HepG2 (cell line): ENCODE measurements around the gene RNASE4. TPM values are rescaled to one million over a fixed set of nuclear protein-coding genes. Genes with fewer than 3 reads are reported as not detected.

ENCODE experiments used
- ATAC-seq: fragments of 200-7000 bp; cut with Tn5 transposase; 3 replicates; pipeline ENCODE4 v1.9.1; 2020; ENCODE audit warnings: mild to moderate bottlenecking, moderate library complexity
- BruUV-seq: library from RNA; stranded (reverse); fragments of 400-500 nt; replicated peaks from 2 replicates; lab custom pipeline; 2021; lab: Mats Ljungman, UMichigan
- CTCF ChIA-PET: fragments of 300-600 bp; formaldehyde crosslinking; extraction: SDS; loops from one replicate; lab custom pipeline; 2021; ENCODE audit warnings: low total read pairs, inconsistent platforms, low intra/inter-chr PET ratio; lab: Yijun Ruan, JAX
- POLR2A ChIA-PET: fragments of 350-600 bp; sonication (Branson Sonifier 250); formaldehyde crosslinking; loops from one replicate; lab custom pipeline; 2020; ENCODE audit warnings: antibody characterized with exemption, inconsistent platforms; lab: Yijun Ruan, JAX
- DNase-seq: peaks from one replicate; pipeline ENCODE4 v3.0.0-alpha.2; 2015; ENCODE audit warnings: low spot score
- FAIRE-seq: peaks from 3 replicates; lab custom pipeline; 2011; peaks lifted over from hg19 to GRCh38; lab: Jason Lieb, UNC
- H2AFZ ChIP-seq: one replicate; pipeline ENCODE4 v1.6.1; 2011; ENCODE audit warnings: low read length, inconsistent platforms
- H3K27ac ChIP-seq: fragments of 300-600 bp; 3 replicates; pipeline ENCODE4 v1.8.0; 2011; ENCODE audit warnings: mixed run types, mild to moderate bottlenecking, mixed read lengths, low read length, inconsistent platforms; ENCODE audit not compliant: insufficient read depth; ENCODE audit errors: extremely low read length
- H3K27me3 ChIP-seq, 2 experiments: fragments of 200-600 bp in 1 of 2; 2 replicates in 1 of 2; 3 replicates in 1 of 2; pipeline versions ENCODE4 v1.6.0 to v1.8.0; 2011; ENCODE audit warnings: low read length in 2 of 2, mild to moderate bottlenecking in 2 of 2, moderate library complexity in 2 of 2, inconsistent platforms in 1 of 2; ENCODE audit not compliant: insufficient read depth in 2 of 2, control insufficient read depth in 1 of 2
- H3K36me3 ChIP-seq, 2 experiments: fragments of 200-600 bp in 1 of 2; replicated peaks in 1 of 2; 2 replicates in 1 of 2; 3 replicates in 1 of 2; pipeline versions ENCODE4 v1.5.1 to v1.8.0; 2011; ENCODE audit warnings: low read length in 2 of 2, inconsistent platforms in 1 of 2; ENCODE audit not compliant: insufficient read depth in 2 of 2, control insufficient read depth in 1 of 2
- H3K4me1 ChIP-seq: 2 replicates; pipeline ENCODE4 v1.5.1; 2012; ENCODE audit warnings: low read length, inconsistent platforms; ENCODE audit not compliant: insufficient read depth
- H3K4me2 ChIP-seq: 2 replicates; pipeline ENCODE4 v1.6.0; 2011; ENCODE audit warnings: low read depth, low read length, inconsistent platforms
- H3K4me3 ChIP-seq, 3 experiments: fragments of 200-600 bp in 1 of 3; sonication (generic), shearing (Covaris generic) in 1 of 3; replicated peaks in 1 of 3; 2 replicates each; pipeline ENCODE4 v1.5.1; 2011 to 2016; ENCODE audit warnings: low read length in 3 of 3, inconsistent platforms in 2 of 3, low read depth in 2 of 3, mild to moderate bottlenecking in 2 of 3, control low read depth in 1 of 3, mixed read lengths in 1 of 3; ENCODE audit not compliant: insufficient read depth in 1 of 3
- H3K79me2 ChIP-seq: one replicate; pipeline ENCODE4 v1.6.1; 2011; ENCODE audit warnings: low read length, inconsistent platforms; ENCODE audit not compliant: insufficient read depth
- H3K9ac ChIP-seq: 2 replicates; pipeline ENCODE4 v1.6.0; 2011; ENCODE audit warnings: mild to moderate bottlenecking, low read depth, low read length, inconsistent platforms; ENCODE audit not compliant: insufficient read depth
- H3K9me3 ChIP-seq: 2 replicates; pipeline ENCODE4 v1.5.1; 2012; ENCODE audit warnings: mild to moderate bottlenecking, low read length
- H4K20me1 ChIP-seq: 2 replicates; pipeline ENCODE4 v1.6.0; 2011; ENCODE audit warnings: inconsistent platforms, mild to moderate bottlenecking, low read length, moderate library complexity; ENCODE audit not compliant: insufficient read depth
- CENPT ChIP-seq: sonication (generic); formaldehyde crosslinking; IDR thresholded peaks from 2 replicates; pipeline ENCODE4 v1.8.0; 2022; ENCODE audit warnings: low read depth, mild to moderate bottlenecking, moderate library complexity, missing genetic modification reagents
- CHD2 ChIP-seq: IDR thresholded peaks from 2 replicates; pipeline ENCODE4 v1.6.1; 2011; ENCODE audit warnings: low read depth, low read length, improper control_type of control experiment
- DNMT3B ChIP-seq: conservative IDR thresholded peaks from 2 replicates; pipeline ENCODE4 v1.6.1; 2016; ENCODE audit warnings: missing biosample characterization, control low read depth
- HMGA1 ChIP-seq: sonication (generic); formaldehyde crosslinking; conservative IDR thresholded peaks from 2 replicates; pipeline ENCODE4 v1.4.0; 2020; ENCODE audit warnings: missing genetic modification reagents
- HNRNPK ChIP-seq: fragments of 200-400 bp; formaldehyde crosslinking; IDR thresholded peaks from 2 replicates; pipeline ENCODE4 v1.6.1; 2018; ENCODE audit warnings: low read length, low read depth, moderate library complexity, mild to moderate bottlenecking; ENCODE audit not compliant: poor library complexity, severe bottlenecking
- HOXA7 ChIP-seq: sonication (generic); formaldehyde crosslinking; IDR thresholded peaks from 2 replicates; pipeline ENCODE4 v1.8.1; 2022; ENCODE audit warnings: mild to moderate bottlenecking, missing genetic modification reagents, moderate library complexity
- KAT8 ChIP-seq: IDR thresholded peaks from 2 replicates; pipeline ENCODE4 v1.6.1; 2016; ENCODE audit warnings: missing genetic modification reagents, missing compliant biosample characterization
- MEIS2 ChIP-seq: sonication (generic); formaldehyde crosslinking; IDR thresholded peaks from 2 replicates; pipeline ENCODE4 v1.9.0; 2021; ENCODE audit warnings: mild to moderate bottlenecking, missing genetic modification reagents
- MZF1 ChIP-seq: sonication (generic); formaldehyde crosslinking; IDR thresholded peaks from 2 replicates; pipeline ENCODE4 v1.8.1; 2023; ENCODE audit warnings: mild to moderate bottlenecking, missing genetic modification reagents, borderline replicate concordance
- NR2F6 ChIP-seq, 2 experiments: IDR thresholded peaks; 2 replicates each; pipeline ENCODE4 v1.6.1; 2016; ENCODE audit warnings: antibody characterized with exemption in 1 of 2, mild to moderate bottlenecking in 1 of 2
- POLR2G ChIP-seq: fragments of 200-400 bp; formaldehyde crosslinking; IDR thresholded peaks from 2 replicates; pipeline ENCODE4 v1.6.1; 2018; ENCODE audit warnings: mild to moderate bottlenecking, low read depth, low read length, moderate library complexity
- REPIN1 ChIP-seq: sonication (generic); formaldehyde crosslinking; IDR thresholded peaks from 2 replicates; pipeline ENCODE4 v1.8.0; 2022; ENCODE audit warnings: missing genetic modification reagents, low read depth, mild to moderate bottlenecking, borderline replicate concordance
- XRCC5 ChIP-seq: fragments of 200-400 bp; formaldehyde crosslinking; optimal IDR thresholded peaks from 2 replicates; pipeline ENCODE3; 2017; ENCODE audit warnings: mild to moderate bottlenecking, low read length
- ZBTB42 ChIP-seq: sonication (generic); formaldehyde crosslinking; IDR thresholded peaks from 2 replicates; pipeline ENCODE4 v1.5.0; 2020; ENCODE audit warnings: mild to moderate bottlenecking, missing genetic modification reagents
- ZNF496 ChIP-seq: sonication (generic); formaldehyde crosslinking; IDR thresholded peaks from 2 replicates; pipeline ENCODE4 v1.8.1; 2023; ENCODE audit warnings: mild to moderate bottlenecking, moderate library complexity, missing genetic modification reagents; ENCODE audit not compliant: insufficient replicate concordance
- ZNF557 ChIP-seq: sonication (generic); formaldehyde crosslinking; IDR thresholded peaks from 2 replicates; pipeline ENCODE4 v1.4.0; 2020; ENCODE audit warnings: missing genetic modification reagents
- ZNF607 ChIP-seq: sonication (generic); formaldehyde crosslinking; IDR thresholded peaks from 2 replicates; pipeline ENCODE4 v1.5.1; 2020; ENCODE audit warnings: missing genetic modification reagents, mild to moderate bottlenecking, borderline replicate concordance
- ZNF781 ChIP-seq: sonication (generic); formaldehyde crosslinking; IDR thresholded peaks from 2 replicates; pipeline ENCODE4 v1.5.1; 2020; ENCODE audit warnings: borderline replicate concordance, mild to moderate bottlenecking, missing genetic modification reagents; ENCODE audit errors: not compliant biosample characterization
- WGBS: methylation state at CpG from one replicate; pipeline ENCODE4 v1.1.6; 2017; ENCODE audit warnings: low lambda C conversion rate; 5-methylcytosine and 5-hydroxymethylcytosine counted together
- in situ Hi-C: cut with HindIII; loops from 2 replicates; pipeline ENCODE4 v1.10.0; 2017; ENCODE audit warnings: low pct_unique_long_range_greater_than_20kb; ENCODE audit not compliant: extremely low pct_ligation_motif_present
- intact Hi-C: fragments of 100-400 bp; cut with micrococcal nuclease; formaldehyde crosslinking; loops from one replicate; pipeline ENCODE4 v1.10.0; 2022; ENCODE audit not compliant: unreplicated experiment
- polyA plus RNA-seq, 8 experiments: library from polyadenylated mRNA; depleted of rRNA in 3 of 8; stranded (reverse) in 7 of 8; unstranded in 1 of 8; fragments of >200 nt; fragmentation: Illumina TruSeq in 4 of 8; extraction: Trizol in 4 of 8; gene quantifications; 2 replicates each; pipeline versions ENCODE4 v1.2.1 to v1.2.3, GENCODE V29; 2011 to 2016; ENCODE audit warnings: low read depth in 4 of 8, missing spikeins in 1 of 8, mixed read lengths in 1 of 8; ENCODE audit not compliant: insufficient read depth in 1 of 8
- total RNA-seq, 5 experiments: library from RNA; depleted of rRNA; stranded (reverse); fragments of >200 nt; fragmentation: Illumina TruSeq; extraction: Trizol; gene quantifications; 2 replicates each; pipeline ENCODE4 v1.2.3, GENCODE V29; 2016; ENCODE audit warnings: low read depth in 1 of 5
- TF ChIP-seq, protein P1 (sequence below): IDR thresholded peaks from 2 replicates; pipeline ENCODE4 v1.6.1; 2016
- TF ChIP-seq, protein P2 (sequence below): IDR thresholded peaks from 2 replicates; pipeline ENCODE4 v1.6.1; 2016; ENCODE audit warnings: control low read depth

The RNASE4 gene
- total and polyA plus RNA-seq, 2 of the 13 experiments (the other 11 are each of a cell fraction or from before 2014, with no cell fraction given): 109 to 983 TPM

DNA sequence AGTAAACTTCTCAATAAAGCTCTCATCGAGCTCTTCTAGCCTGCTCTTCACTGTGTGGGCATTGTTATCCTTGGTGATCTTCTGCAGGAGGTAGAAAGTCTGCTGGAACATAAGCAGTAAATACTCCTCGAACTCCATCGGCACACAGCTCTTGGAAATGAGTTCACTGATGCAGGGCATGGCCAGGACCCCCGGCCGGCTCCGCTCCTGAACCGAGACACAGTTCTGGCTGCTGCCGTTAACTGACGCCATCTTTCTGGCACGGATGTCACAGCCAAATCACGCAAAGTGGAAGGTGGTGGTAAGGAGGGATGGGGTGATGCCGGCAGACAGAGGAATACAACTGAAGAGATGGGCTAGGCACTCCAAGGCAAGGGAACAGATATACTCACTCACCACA lies 37.7 kb downstream of the RNASE4 start:
- H3K36me3 ChIP-seq: no peaks in the 10 kb centered on the region
- in situ Hi-C loops (no loop called here), intact Hi-C loops (no loop called here)
- no TSS peak for BruUV-seq
- no peak for ATAC-seq
- H3K9me3 ChIP-seq: no peaks in the 10 kb centered on the region
- no peaks in the 10 kb centered on the region for H3K79me2 ChIP-seq
- no peaks in the 10 kb centered on the region for H4K20me1 ChIP-seq
- no peaks in the 10 kb centered on the region for H3K4me1 ChIP-seq
- FAIRE-seq: no peak
- no peak overlapping the region for H3K9ac ChIP-seq
- WGBS: 62% methylated on average over 12 of the region's 12 CpGs
- ChIA-PET POLR2A (no interaction called here), CTCF (no interaction called here)
- TF ChIP-seq MZF1 (CRISPR knock-in tag) (no peak), XRCC5 (no peak), HMGA1 (CRISPR knock-in tag) (no peak), ZNF496 (CRISPR knock-in tag) (no peak), ZNF607 (no peak), POLR2G (no peak), ZBTB42 (CRISPR knock-in tag) (no peak), KAT8 (no peak), HOXA7 (CRISPR knock-in tag) (no peak), DNMT3B (CRISPR knock-in tag) (no peak), CENPT (CRISPR knock-in tag) (no peak), ZNF781 (CRISPR knock-in tag) (no peak), ZNF557 (CRISPR knock-in tag) (no peak), HNRNPK (no peak), MEIS2 (CRISPR knock-in tag) (no peak), REPIN1 (CRISPR knock-in tag) (no peak), CHD2 (no peak), NR2F6 (IDR thresholded peaks at IDR 0.05) (no peak), NR2F6 (CRISPR knock-in tag; IDR thresholded peaks at IDR 0.05) (no peak)
- TF ChIP-seq, protein P1, sequence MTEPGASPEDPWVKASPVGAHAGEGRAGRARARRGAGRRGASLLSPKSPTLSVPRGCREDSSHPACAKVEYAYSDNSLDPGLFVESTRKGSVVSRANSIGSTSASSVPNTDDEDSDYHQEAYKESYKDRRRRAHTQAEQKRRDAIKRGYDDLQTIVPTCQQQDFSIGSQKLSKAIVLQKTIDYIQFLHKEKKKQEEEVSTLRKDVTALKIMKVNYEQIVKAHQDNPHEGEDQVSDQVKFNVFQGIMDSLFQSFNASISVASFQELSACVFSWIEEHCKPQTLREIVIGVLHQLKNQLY: no peak
- TF ChIP-seq, protein P2, sequence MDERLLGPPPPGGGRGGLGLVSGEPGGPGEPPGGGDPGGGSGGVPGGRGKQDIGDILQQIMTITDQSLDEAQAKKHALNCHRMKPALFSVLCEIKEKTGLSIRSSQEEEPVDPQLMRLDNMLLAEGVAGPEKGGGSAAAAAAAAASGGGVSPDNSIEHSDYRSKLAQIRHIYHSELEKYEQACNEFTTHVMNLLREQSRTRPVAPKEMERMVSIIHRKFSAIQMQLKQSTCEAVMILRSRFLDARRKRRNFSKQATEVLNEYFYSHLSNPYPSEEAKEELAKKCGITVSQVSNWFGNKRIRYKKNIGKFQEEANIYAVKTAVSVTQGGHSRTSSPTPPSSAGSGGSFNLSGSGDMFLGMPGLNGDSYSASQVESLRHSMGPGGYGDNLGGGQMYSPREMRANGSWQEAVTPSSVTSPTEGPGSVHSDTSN (CRISPR knock-in tag): no peak
- peaks cover 0 to 12% of the 10 kb centered on the region in 2 experiments; a peak in 1 of 5 replicates for H3K27me3 ChIP-seq
- H3K4me2 ChIP-seq: no peak overlapping the region
- H3K4me3 ChIP-seq: no peak overlapping the region
- no peak for DNase-seq
- no peak overlapping the region for H3K27ac ChIP-seq
- H2AFZ ChIP-seq: no peak overlapping the region
